ENCODE results near the gene COL21A1.

DNA sequence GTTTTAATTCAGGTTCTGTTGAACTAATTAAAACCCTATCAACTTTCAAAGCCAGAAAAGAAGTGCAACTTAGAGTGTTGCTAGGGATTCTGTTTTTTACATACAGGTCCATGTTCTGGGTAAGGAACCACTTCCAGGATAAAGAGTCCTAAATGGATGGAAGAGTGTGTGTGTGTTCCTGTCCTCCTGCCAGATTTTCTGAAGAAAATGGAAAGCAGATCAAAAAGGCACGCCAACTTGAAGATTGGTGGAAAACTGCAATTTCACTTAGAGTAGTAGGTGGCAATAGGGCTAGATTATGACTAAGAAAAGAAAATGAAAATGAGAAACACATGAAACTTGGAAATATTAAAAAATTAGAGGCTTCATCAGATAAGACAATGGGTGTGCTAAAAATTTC is 85.3 kb downstream of the COL21A1 start:
- TF ChIP-seq BHLHE40 (IDR thresholded peaks at IDR 0.05; ENCODE audit: borderline replicate concordance): no peak
- TF ChIP-seq CTBP1 (IDR thresholded peaks at IDR 0.05; ENCODE audit: borderline replicate concordance): no peak
- no peak for TF ChIP-seq L3MBTL2 (conservative IDR thresholded peaks at IDR 0.05)
- no peak for TF ChIP-seq FOXK2 (IDR thresholded peaks at IDR 0.05)
- no peak for TF ChIP-seq SP1 (IDR thresholded peaks at IDR 0.05)
